HUES48 (cell line): ENCODE measurements around the gene MYOCD.
A peak's percentile ranks its signal among the peaks of the same experiment; 100 is the strongest.

ENCODE experiments used
- H3K27ac ChIP-seq: one replicate; pipeline ENCODE4 v1.7.0; 2013; ENCODE audit warnings: low read depth, low read length, inconsistent platforms
- H3K27me3 ChIP-seq: 2 replicates; pipeline ENCODE4 v1.6.1; 2013; ENCODE audit warnings: mild to moderate bottlenecking, low read length; ENCODE audit not compliant: control insufficient read depth, insufficient read depth
- H3K36me3 ChIP-seq: 2 replicates; pipeline ENCODE4 v1.6.1; 2013; ENCODE audit warnings: low read length; ENCODE audit not compliant: control insufficient read depth, insufficient read depth
- H3K4me1 ChIP-seq: 2 replicates; pipeline ENCODE4 v1.6.1; 2013; ENCODE audit warnings: mild to moderate bottlenecking, low read length; ENCODE audit not compliant: control insufficient read depth, insufficient read depth
- H3K4me3 ChIP-seq: 2 replicates; pipeline ENCODE4 v1.5.1; 2013; ENCODE audit warnings: mild to moderate bottlenecking, low read depth, low read length
- H3K9ac ChIP-seq: 2 replicates; pipeline ENCODE4 v1.6.1; 2013; ENCODE audit warnings: mild to moderate bottlenecking, low read depth, low read length, moderate library complexity
- H3K9me3 ChIP-seq: 2 replicates; pipeline ENCODE4 v1.6.1; 2013; ENCODE audit warnings: low read length; ENCODE audit not compliant: control insufficient read depth, insufficient read depth

MYOCD gene

GRCh38 chr17:12672947-12673346, 7.3 kb downstream of the MYOCD start:
- no peaks in the 10 kb centered on the region for H3K27me3 ChIP-seq
- no peaks in the 10 kb centered on the region for H3K9me3 ChIP-seq
- no peaks in the 10 kb centered on the region for H3K36me3 ChIP-seq
- H3K27ac ChIP-seq = no peak overlapping the region
- H3K4me1 ChIP-seq = peaks cover 5% of the 10 kb centered on the region; the same call in 1 of the 2 replicates
- H3K9ac ChIP-seq = no peak overlapping the region
- H3K4me3 ChIP-seq = no peak overlapping the region

DNA sequence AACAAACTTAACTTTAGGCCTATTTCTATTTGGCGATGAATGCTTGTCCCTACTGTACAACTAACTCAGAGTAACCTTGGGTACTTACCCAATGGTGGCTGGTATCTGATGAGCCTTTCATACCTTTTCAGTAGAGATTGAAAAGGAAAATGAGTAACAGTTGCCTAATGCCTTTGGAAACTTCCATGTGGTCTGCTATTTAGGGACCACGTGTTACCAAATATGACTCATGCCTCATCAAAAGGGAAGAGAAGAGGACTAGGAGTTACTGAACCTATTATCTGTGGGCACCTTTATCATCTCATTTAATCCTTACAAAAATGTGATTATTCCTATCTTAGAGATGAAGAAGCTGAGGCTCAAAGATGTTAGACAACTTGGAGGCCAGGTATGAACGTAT, 8.1 kb downstream of the MYOCD start:
- Histone ChIP-seq H3K27me3 (no peaks in the 10 kb centered on the region), H3K9me3 (no peaks in the 10 kb centered on the region), H3K9ac (no peak overlapping the region), H3K4me1 (peaks cover 5% of the 10 kb centered on the region; the same call in 1 of the 2 replicates), H3K27ac (no peak overlapping the region), H3K36me3 (no peaks in the 10 kb centered on the region), H3K4me3 (no peak overlapping the region)

DNA sequence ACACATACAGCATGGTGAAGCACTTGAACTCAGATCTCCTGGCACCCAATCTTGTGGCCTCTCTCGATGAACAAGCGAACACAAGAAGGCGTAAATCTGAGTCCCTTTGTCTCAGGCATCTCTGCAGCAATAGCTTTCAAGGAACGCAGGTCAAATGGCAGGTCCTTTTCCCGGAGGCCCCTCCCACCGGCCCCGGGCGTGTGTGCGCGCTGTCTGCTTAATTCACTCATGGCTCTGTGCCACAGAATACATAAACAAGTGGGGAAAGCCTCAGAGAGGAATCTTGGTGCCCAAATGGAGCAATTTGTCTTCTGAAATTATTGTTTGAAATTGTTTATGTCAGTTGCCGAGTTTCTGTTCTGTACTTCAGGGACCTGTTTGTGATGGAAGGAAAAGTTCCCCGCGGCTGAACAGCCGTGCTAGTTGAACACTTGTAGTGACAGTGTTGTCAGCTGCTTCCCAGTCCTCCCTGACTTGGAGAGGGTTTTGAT, 14.8 kb downstream of the MYOCD start:
- H3K36me3 ChIP-seq = no peaks in the 10 kb centered on the region
- no peaks in the 10 kb centered on the region for H3K4me1 ChIP-seq
- H3K9ac ChIP-seq = no peak overlapping the region
- no peaks in the 10 kb centered on the region for H3K27me3 ChIP-seq
- H3K27ac ChIP-seq = no peak overlapping the region
- no peaks in the 10 kb centered on the region for H3K9me3 ChIP-seq
- H3K4me3 ChIP-seq = no peak overlapping the region

GRCh38 chr17:12680993-12681392, 15.3 kb downstream of the MYOCD start:
- Histone ChIP-seq H3K9me3 (no peaks in the 10 kb centered on the region), H3K27ac (no peak overlapping the region), H3K36me3 (no peaks in the 10 kb centered on the region), H3K9ac (no peak overlapping the region), H3K27me3 (no peaks in the 10 kb centered on the region), H3K4me3 (no peak overlapping the region), H3K4me1 (no peaks in the 10 kb centered on the region)

DNA sequence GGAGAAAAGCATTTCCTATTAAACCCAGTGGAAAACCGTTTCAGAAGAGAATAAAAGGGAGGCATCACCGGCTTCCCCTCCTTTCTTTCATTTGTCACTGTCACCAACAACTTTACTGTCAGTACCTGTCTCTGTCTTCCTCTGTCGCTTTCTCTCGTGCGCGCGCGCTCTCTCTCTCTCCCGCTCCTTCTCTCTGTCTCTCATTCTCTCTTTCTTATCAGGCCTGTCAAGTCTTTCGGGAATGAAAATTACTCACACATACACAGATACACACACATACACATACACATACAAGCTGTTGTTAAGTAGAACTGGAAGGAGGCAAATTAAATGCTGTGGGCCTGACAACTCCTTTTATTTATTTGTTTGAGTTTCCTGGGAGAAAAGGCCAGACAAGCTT, 17.6 kb downstream of the MYOCD start:
- no peaks in the 10 kb centered on the region for H3K4me1 ChIP-seq
- no peak overlapping the region for H3K9ac ChIP-seq
- no peak overlapping the region for H3K4me3 ChIP-seq
- no peaks in the 10 kb centered on the region for H3K27me3 ChIP-seq
- no peak overlapping the region for H3K27ac ChIP-seq
- H3K9me3 ChIP-seq = no peaks in the 10 kb centered on the region
- no peaks in the 10 kb centered on the region for H3K36me3 ChIP-seq

GRCh38 chr17:12686486-12686885, 20.8 kb downstream of the MYOCD start:
- Histone ChIP-seq H3K27me3 (no peaks in the 10 kb centered on the region), H3K36me3 (no peaks in the 10 kb centered on the region), H3K4me3 (no peak overlapping the region), H3K9ac (no peak overlapping the region), H3K9me3 (no peaks in the 10 kb centered on the region), H3K27ac (no peak overlapping the region), H3K4me1 (no peaks in the 10 kb centered on the region)

GRCh38 chr17:12688382-12688781, 22.7 kb downstream of the MYOCD start:
- Histone ChIP-seq H3K4me1 (no peaks in the 10 kb centered on the region), H3K9ac (no peak overlapping the region), H3K36me3 (no peaks in the 10 kb centered on the region), H3K9me3 (no peaks in the 10 kb centered on the region), H3K27me3 (no peaks in the 10 kb centered on the region), H3K27ac (no peak overlapping the region), H3K4me3 (no peak overlapping the region)

DNA sequence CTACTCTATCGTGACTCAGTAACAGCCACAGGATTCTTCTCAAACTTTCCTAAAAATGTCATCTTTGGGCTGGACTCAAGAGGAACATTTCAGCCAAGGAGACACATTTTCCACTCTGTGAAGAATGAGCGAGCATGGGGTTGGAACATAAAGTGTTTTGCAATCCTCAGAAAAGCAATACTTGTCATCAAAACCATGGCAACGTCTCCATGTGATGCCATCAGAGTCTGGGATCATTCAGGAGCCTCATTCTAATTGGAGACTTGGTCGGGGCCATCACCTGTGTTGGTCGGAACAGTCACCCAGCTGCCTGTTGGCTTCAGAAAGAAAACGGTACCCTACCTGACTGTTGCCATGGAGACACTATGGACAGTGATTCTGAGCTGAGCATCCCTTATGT, 25.5 kb downstream of the MYOCD start:
- H3K9ac ChIP-seq = no peak overlapping the region
- no peak overlapping the region for H3K27ac ChIP-seq

GRCh38 chr17:12693640-12694039, 27.9 kb downstream of the MYOCD start:
- no peak overlapping the region for H3K27ac ChIP-seq
- H3K36me3 ChIP-seq = no peaks in the 10 kb centered on the region
- no peaks in the 10 kb centered on the region for H3K4me1 ChIP-seq
- H3K9ac ChIP-seq = no peak overlapping the region
- no peak overlapping the region for H3K4me3 ChIP-seq
- no peaks in the 10 kb centered on the region for H3K27me3 ChIP-seq
- no peaks in the 10 kb centered on the region for H3K9me3 ChIP-seq

More for the DNA sequence above, 25.5 kb downstream of the MYOCD start:
- Histone ChIP-seq H3K36me3 (no peaks in the 10 kb centered on the region), H3K27me3 (no peaks in the 10 kb centered on the region), H3K9me3 (no peaks in the 10 kb centered on the region), H3K4me3 (no peak overlapping the region), H3K4me1 (no peaks in the 10 kb centered on the region)

GRCh38 chr17:12706070-12706469, 40.4 kb downstream of the MYOCD start:
- peak overlapping the region; percentile 42 for H3K27ac ChIP-seq
- no peaks in the 10 kb centered on the region for H3K27me3 ChIP-seq
- H3K9me3 ChIP-seq = no peaks in the 10 kb centered on the region
- H3K4me3 ChIP-seq = no peak overlapping the region
- no peak overlapping the region for H3K9ac ChIP-seq
- H3K36me3 ChIP-seq = no peaks in the 10 kb centered on the region
- H3K4me1 ChIP-seq = peaks cover 8% of the 10 kb centered on the region

DNA sequence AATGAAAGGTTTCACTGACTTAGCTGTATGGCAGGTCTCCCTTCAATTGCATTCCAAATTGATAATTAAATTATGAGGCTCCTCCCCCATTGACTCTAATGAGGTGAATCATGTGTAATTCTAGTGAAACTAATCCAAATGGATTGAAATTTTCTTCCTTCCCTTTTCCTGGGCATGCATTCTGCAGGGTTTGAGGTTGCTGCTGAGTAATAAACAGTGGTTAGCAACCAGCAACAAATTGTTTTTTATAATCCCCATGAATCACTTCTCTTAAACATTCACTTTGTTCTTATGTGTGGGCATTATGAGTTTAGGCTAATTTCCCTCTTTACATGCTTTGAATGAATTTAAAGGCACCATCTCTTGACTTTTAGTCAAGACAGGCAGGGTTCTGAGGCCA, 43.4 kb downstream of the MYOCD start:
- Histone ChIP-seq H3K9me3 (no peaks in the 10 kb centered on the region), H3K9ac (no peak overlapping the region), H3K27me3 (no peaks in the 10 kb centered on the region), H3K27ac (no peak overlapping the region), H3K4me1 (peaks cover 8% of the 10 kb centered on the region), H3K36me3 (no peaks in the 10 kb centered on the region), H3K4me3 (no peak overlapping the region)

DNA sequence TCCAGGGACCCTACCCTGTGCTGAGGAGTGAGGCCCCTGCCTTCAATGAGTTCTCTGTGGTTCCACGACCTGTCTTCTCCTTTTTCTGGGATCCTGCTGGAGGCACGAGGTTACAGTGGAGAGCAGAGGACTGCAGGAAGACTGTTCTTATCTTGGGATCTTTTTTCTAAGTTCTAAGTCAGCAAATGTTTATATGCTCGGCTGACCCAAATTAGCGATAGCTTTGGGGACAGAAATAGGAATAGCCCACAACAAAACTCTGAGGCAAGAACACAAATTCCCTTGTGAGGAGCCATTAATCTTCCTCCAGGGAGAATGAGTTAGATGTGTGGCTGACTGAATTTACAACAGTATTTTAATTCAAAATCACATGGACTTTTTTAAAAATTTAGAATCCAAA, 46.7 kb downstream of the MYOCD start:
- H3K36me3 ChIP-seq = no peaks in the 10 kb centered on the region
- H3K27ac ChIP-seq = no peak overlapping the region
- no peak overlapping the region for H3K9ac ChIP-seq
- H3K4me3 ChIP-seq = no peak overlapping the region
- H3K27me3 ChIP-seq = no peaks in the 10 kb centered on the region
- H3K9me3 ChIP-seq = no peaks in the 10 kb centered on the region
- no peaks in the 10 kb centered on the region for H3K4me1 ChIP-seq
